ENCODE results near the gene SELENOI.

DNA sequence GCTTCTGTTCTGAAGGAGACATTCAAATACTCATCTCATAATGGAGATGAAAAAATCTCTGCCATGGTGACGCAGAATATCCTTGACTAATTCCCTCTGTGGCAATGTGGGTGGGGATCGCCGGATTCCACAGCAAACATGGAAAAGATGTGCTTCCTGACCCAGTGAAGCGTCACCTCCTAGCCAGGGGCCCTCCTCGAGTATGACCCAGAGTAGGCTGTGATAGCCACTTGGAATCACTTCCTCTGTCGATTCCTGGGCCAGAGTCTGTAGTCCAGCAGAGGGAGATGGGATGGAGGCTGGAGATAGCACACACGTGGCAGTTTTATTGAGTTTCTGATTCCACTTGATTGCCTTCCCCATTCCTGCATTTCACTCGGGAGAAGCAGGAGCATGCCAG, 92.6 kb downstream of the SELENOI start:
- TF ChIP-seq EZH2 (IDR thresholded peaks at IDR 0.05; ENCODE audit: low read length): no peak
- TF ChIP-seq, protein P1, sequence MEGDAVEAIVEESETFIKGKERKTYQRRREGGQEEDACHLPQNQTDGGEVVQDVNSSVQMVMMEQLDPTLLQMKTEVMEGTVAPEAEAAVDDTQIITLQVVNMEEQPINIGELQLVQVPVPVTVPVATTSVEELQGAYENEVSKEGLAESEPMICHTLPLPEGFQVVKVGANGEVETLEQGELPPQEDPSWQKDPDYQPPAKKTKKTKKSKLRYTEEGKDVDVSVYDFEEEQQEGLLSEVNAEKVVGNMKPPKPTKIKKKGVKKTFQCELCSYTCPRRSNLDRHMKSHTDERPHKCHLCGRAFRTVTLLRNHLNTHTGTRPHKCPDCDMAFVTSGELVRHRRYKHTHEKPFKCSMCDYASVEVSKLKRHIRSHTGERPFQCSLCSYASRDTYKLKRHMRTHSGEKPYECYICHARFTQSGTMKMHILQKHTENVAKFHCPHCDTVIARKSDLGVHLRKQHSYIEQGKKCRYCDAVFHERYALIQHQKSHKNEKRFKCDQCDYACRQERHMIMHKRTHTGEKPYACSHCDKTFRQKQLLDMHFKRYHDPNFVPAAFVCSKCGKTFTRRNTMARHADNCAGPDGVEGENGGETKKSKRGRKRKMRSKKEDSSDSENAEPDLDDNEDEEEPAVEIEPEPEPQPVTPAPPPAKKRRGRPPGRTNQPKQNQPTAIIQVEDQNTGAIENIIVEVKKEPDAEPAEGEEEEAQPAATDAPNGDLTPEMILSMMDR (optimal IDR thresholded peaks at IDR 0.05 in 1 of 3, IDR thresholded peaks at IDR 0.05 in 1 of 3, conservative IDR thresholded peaks at IDR 0.05 in 1 of 3; ENCODE audit: extremely low read depth in 1 of 3, insufficient read depth in 2 of 3, low read length in 3 of 3): no peak

Data from keratinocyte (primary cell).